Gastrocnemius medialis (tissue), 4 donors: Measurements from ENCODE around the gene TSPAN11. TPM values are rescaled to one million over a fixed set of nuclear protein-coding genes. Genes with fewer than 3 reads are reported as not detected.

Experiments used
- ATAC-seq, 2 donors: fragments of 150-250 bp; one replicate each; pipeline ENCODE4 v1.9.1; 2016
- DNase-seq, 2 donors: peaks; one replicate each; pipeline ENCODE4 v3.0.0-alpha.2; 2019
- H3K27ac ChIP-seq, 4 donors: fragments of 200-600 bp; sonication (generic); 1 replicate in 1 of 4; 2 replicates in 3 of 4; pipeline ENCODE4 v1.5.1; 2016 to 2018; ENCODE audit warnings: mild to moderate bottlenecking in 2 of 4, moderate library complexity in 1 of 4
- H3K27me3 ChIP-seq, 3 donors: fragments of 200-600 bp; sonication (generic) in 2 of 3; 1 replicate in 1 of 3; 2 replicates in 2 of 3; pipeline versions ENCODE4 v1.5.1 to v1.6.0; 2016 to 2019; ENCODE audit warnings: mild to moderate bottlenecking in 1 of 3, moderate library complexity in 1 of 3
- H3K36me3 ChIP-seq, 2 donors: fragments of 200-600 bp; sonication (generic) in 1 of 2; one replicate each; pipeline ENCODE4 v1.5.1; 2017 to 2018
- H3K4me1 ChIP-seq, 2 donors: fragments of 200-600 bp; sonication (generic) in 1 of 2; one replicate each; pipeline ENCODE4 v1.5.1; 2016 to 2017; ENCODE audit warnings: mild to moderate bottlenecking in 2 of 2
- H3K4me3 ChIP-seq, 4 donors: fragments of 200-600 bp; sonication (generic) in 3 of 4; 1 replicate in 1 of 4; 2 replicates in 3 of 4; pipeline ENCODE4 v1.5.1; 2016 to 2019; ENCODE audit warnings: mild to moderate bottlenecking in 2 of 4
- H3K9me3 ChIP-seq, 3 donors: fragments of 200-600 bp; sonication (generic) in 2 of 3; 1 replicate in 1 of 3; 2 replicates in 2 of 3; pipeline ENCODE4 v1.5.1; 2016 to 2019
- CTCF ChIP-seq, 5 experiments: fragments of 450-650 bp in 3 of 5; fragments of 200-600 bp in 2 of 5; sonication (generic) in 2 of 5; IDR thresholded peaks in 4 of 5; conservative IDR thresholded peaks in 1 of 5; 1 replicate in 4 of 5; 2 replicates in 1 of 5; pipeline ENCODE4 v1.5.1; 2016 to 2019; ENCODE audit warnings: antibody characterized with exemption in 5 of 5, mild to moderate bottlenecking in 3 of 5, moderate library complexity in 3 of 5
- POLR2A ChIP-seq, 2 donors: fragments of 450-650 bp; IDR thresholded peaks; one replicate each; pipeline ENCODE4 v1.6.1; 2017; ENCODE audit warnings: antibody characterized with exemption in 2 of 2, mild to moderate bottlenecking in 2 of 2, moderate library complexity in 2 of 2
- in situ Hi-C, 4 donors: fragments of 200-750 bp; cut with MboI; loops; one replicate each; pipeline versions ENCODE4 v1.15.0 to v1.8.0; 2017; ENCODE audit warnings: low sequenced_read_pairs in 4 of 4
- intact Hi-C: fragments of 100-400 bp; cut with DNase I; formaldehyde crosslinking; loops from one replicate; pipeline ENCODE4 v1.15.1; 2023; ENCODE audit warnings: low total_unique reads
- total RNA-seq, 4 donors: library from RNA; depleted of rRNA; stranded (reverse); fragments of >200 nt; gene quantifications; one replicate each; pipeline versions ENCODE4 v1.1.0 to v1.2.3, GENCODE V29; 2016

The TSPAN11 gene
- total RNA-seq, 4 donors from 2014 or later: 0.05 to 0.16 (median 0.07) TPM; not detected in 1

DNA sequence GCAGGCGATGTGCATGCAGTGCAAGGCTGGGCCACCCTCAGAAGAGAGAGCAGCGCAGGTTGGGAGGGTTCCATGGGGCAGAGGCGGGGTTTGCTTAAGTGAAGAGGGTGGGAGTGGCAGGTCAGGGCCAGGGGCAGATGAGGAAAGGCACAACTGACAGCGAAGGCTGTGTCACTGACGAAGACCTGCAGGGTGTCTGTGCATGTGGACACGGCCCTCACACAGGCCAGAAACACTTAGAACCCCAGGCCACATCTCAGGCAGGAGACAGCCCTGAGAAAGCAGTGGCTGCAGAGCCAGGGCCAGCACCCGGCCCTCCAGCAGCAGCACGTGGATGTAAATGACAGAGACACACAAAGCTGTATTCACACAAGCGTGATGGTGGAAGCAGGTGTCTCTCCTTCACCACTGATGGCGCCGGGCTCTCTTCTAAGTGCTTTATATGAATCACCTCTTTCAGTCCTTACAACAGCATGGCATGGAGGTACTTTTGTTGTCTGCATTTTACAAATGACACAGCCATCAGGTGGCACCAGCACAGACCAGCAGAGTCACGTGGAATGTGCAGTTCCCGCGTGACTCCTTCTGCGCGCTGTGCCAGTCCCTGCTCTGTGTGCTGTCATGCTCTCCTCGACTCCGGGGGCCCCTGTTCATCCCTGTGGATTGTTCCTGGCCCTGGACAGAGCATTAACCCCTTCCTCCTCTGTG lies 54.6 kb downstream of the TSPAN11 start:
- Histone ChIP-seq H3K4me3 (no peak overlapping the region), H3K9me3 (no peaks in the 10 kb centered on the region), H3K36me3 (no peaks in the 10 kb centered on the region), H3K27ac (no peak overlapping the region), H3K27me3 (no peaks in the 10 kb centered on the region), H3K4me1 (no peaks in the 10 kb centered on the region)
- TF ChIP-seq CTCF (IDR thresholded peaks at IDR 0.05 in 4 of 5, conservative IDR thresholded peaks at IDR 0.05 in 1 of 5): no peak
- no peak for TF ChIP-seq POLR2A (IDR thresholded peaks at IDR 0.05)
- intact Hi-C loops: no loop called here
- in situ Hi-C loops: no loop called here
- DNase-seq (no peak), ATAC-seq (no peak)

GRCh38 chr12:30982413-30982812 lies 55.9 kb downstream of the TSPAN11 start:
- TF ChIP-seq CTCF (IDR thresholded peaks at IDR 0.05 in 4 of 5, conservative IDR thresholded peaks at IDR 0.05 in 1 of 5): no peak
- TF ChIP-seq POLR2A (IDR thresholded peaks at IDR 0.05): no peak
- Histone ChIP-seq H3K27ac (no peak overlapping the region), H3K4me3 (no peak overlapping the region), H3K9me3 (no peaks in the 10 kb centered on the region), H3K27me3 (no peaks in the 10 kb centered on the region), H3K4me1 (no peaks in the 10 kb centered on the region), H3K36me3 (no peaks in the 10 kb centered on the region)
- in situ Hi-C loops (no loop called here), intact Hi-C loops (no loop called here)
- DNase-seq (no peak), ATAC-seq (no peak)

- no peaks in the 10 kb centered on the region for H3K27me3 ChIP-seq
- no peaks in the 10 kb centered on the region for H3K4me1 ChIP-seq
- no peaks in the 10 kb centered on the region for H3K36me3 ChIP-seq
- peak in 4 of 5 experiments; percentile 19 to 42 (median 39) for TF ChIP-seq CTCF (IDR thresholded peaks at IDR 0.05 in 4 of 5, conservative IDR thresholded peaks at IDR 0.05 in 1 of 5)
- TF ChIP-seq POLR2A (IDR thresholded peaks at IDR 0.05): no peak
- no peak overlapping the region for H3K4me3 ChIP-seq
- no peak for ATAC-seq
- H3K9me3 ChIP-seq: no peaks in the 10 kb centered on the region
- DNase-seq: no peak
- intact Hi-C loops (no loop called here), in situ Hi-C loops (no loop called here)
- H3K27ac ChIP-seq: no peak overlapping the region
Observed at GRCh38 chr12:30985814-30986452, 59.4 kb downstream of the TSPAN11 start.

- ATAC-seq: no peak
- in situ Hi-C loops: no loop called here
Observed at GRCh38 chr12:30988086-30988485, 61.5 kb downstream of the TSPAN11 start.

More at GRCh38 chr12:30988086-30988485, 61.5 kb downstream of the TSPAN11 start:
- Histone ChIP-seq H3K27ac (no peak overlapping the region), H3K4me1 (no peaks in the 10 kb centered on the region), H3K36me3 (no peaks in the 10 kb centered on the region), H3K9me3 (no peaks in the 10 kb centered on the region), H3K27me3 (no peaks in the 10 kb centered on the region), H3K4me3 (no peak overlapping the region)
- DNase-seq: no peak
- TF ChIP-seq CTCF (IDR thresholded peaks at IDR 0.05 in 4 of 5, conservative IDR thresholded peaks at IDR 0.05 in 1 of 5): no peak
- TF ChIP-seq POLR2A (IDR thresholded peaks at IDR 0.05): no peak
- intact Hi-C loops: no loop called here
